SU-DHL-6 (cell line): ENCODE measurements around the gene INSL3.

ENCODE experiments used
- EZH2phosphoT487 ChIP-seq: fragments of 200-600 bp; sonication (generic), shearing (Covaris generic); conservative IDR thresholded peaks from 2 replicates; pipeline ENCODE4 v1.6.1; 2018; ENCODE audit warnings: mild to moderate bottlenecking, antibody characterized with exemption, low read length, moderate library complexity, mixed read lengths
- TF ChIP-seq, protein P1 (sequence below): fragments of 200-600 bp; sonication (generic); IDR thresholded peaks from one replicate; pipeline ENCODE4 v1.5.1; 2017; ENCODE audit warnings: antibody characterized with exemption, mild to moderate bottlenecking, low read length, moderate library complexity; ENCODE audit not compliant: insufficient read depth, poor library complexity, severe bottlenecking

DNA sequence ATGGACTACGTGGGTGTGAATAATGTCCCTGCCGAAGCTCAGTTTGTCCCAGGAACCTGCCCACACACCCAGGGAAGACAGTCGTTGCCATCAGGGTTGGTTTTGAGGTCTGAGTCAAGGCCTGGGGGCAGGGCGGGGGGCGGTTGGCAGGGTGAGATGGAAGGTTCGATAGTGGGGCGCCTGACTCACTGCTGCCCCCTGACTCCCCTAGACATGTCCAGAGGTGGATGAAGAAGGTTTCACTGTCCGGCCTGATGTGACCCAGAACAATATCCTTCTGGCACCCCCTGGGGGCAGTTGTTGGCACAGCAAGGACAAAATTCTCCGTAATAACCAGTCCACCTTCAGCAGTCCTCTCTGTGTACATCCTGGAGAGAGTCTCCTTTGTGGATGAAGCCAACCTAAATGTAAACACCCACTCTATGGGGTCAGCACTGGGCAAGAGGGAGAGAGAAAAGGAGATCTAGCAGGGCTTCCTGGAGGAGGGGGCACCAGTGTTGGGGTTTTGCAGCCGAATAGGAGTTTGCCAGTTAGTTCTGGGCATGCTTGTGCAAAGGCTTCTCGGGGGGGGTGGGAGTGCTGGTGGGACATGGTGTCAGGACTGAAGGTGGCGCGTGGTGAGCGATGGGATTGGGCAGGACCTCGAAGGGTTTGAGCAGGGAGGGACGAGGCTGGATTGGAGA is 45.9 kb downstream of the INSL3 start:
- TF ChIP-seq, protein P1, sequence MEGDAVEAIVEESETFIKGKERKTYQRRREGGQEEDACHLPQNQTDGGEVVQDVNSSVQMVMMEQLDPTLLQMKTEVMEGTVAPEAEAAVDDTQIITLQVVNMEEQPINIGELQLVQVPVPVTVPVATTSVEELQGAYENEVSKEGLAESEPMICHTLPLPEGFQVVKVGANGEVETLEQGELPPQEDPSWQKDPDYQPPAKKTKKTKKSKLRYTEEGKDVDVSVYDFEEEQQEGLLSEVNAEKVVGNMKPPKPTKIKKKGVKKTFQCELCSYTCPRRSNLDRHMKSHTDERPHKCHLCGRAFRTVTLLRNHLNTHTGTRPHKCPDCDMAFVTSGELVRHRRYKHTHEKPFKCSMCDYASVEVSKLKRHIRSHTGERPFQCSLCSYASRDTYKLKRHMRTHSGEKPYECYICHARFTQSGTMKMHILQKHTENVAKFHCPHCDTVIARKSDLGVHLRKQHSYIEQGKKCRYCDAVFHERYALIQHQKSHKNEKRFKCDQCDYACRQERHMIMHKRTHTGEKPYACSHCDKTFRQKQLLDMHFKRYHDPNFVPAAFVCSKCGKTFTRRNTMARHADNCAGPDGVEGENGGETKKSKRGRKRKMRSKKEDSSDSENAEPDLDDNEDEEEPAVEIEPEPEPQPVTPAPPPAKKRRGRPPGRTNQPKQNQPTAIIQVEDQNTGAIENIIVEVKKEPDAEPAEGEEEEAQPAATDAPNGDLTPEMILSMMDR = peak; percentile 83
- TF ChIP-seq EZH2phosphoT487 = no peak
